ENCODE results near the gene SLC25A22. TPM values are rescaled to one million over a fixed set of nuclear protein-coding genes. Genes with fewer than 3 reads are reported as not detected.

Gene SLC25A22
- total and polyA plus RNA-seq, 9 of the 15 experiments (the other 6 are each of a cell fraction or from before 2014, with no cell fraction given) = 0.41 to 55.4 (median 11.4) TPM

GRCh38 chr11:811446-812245, 13.6 kb upstream of the SLC25A22 start (continued):
- TF ChIP-seq CTCF (IDR thresholded peaks at IDR 0.05 in 2 of 3, conservative IDR thresholded peaks at IDR 0.05 in 1 of 3; ENCODE audit: insufficient read depth in 2 of 3, low read depth in 1 of 3, low read length in 3 of 3) (peak; percentile 5 to 14 (median 7); a peak in 1 of 6 replicates), SNRNP70 (optimal IDR thresholded peaks at IDR 0.05; ENCODE audit: low read depth, low read length) (peak; percentile 62), SIN3A (IDR thresholded peaks at IDR 0.05; ENCODE audit: borderline replicate concordance in 2 of 2, control insufficient read depth in 1 of 2, low read depth in 2 of 2, low read length in 2 of 2) (0 out of 4 replicates have a peak, but pooled peaks of 1 of the 2 experiments have one; percentile 17), ZNF511 (CRISPR knock-in tag; IDR thresholded peaks at IDR 0.05) (peak; percentile 25; the same call in 1 of the 2 replicates), CEBPB (tag; IDR thresholded peaks at IDR 0.05) (no peak)

Data from K562 (cell line).